HepG2 (cell line): Measurements from ENCODE around the gene NFATC4.

Experiments used
- HCFC1 ChIP-seq: fragments of 150-350 bp; IDR thresholded peaks from 2 replicates; pipeline ENCODE4 v1.6.1; 2014; ENCODE audit warnings: low read depth, low read length
- HDAC6 ChIP-seq: fragments of 200-600 bp; sonication (generic); IDR thresholded peaks from 2 replicates; pipeline ENCODE4 v1.7.0; 2017; ENCODE audit warnings: mild to moderate bottlenecking, antibody characterized with exemption, low read length, low read depth
- RFX5 ChIP-seq: IDR thresholded peaks from 2 replicates; pipeline ENCODE4 v1.6.1; 2011; ENCODE audit warnings: low read depth, low read length, improper control_type of control experiment
- SMARCE1 ChIP-seq: fragments of 450-650 bp; IDR thresholded peaks from 2 replicates; pipeline ENCODE4 v1.6.1; 2017; ENCODE audit warnings: borderline replicate concordance
- SP1 ChIP-seq, 2 experiments: fragments of 450-650 bp in 1 of 2; sonication (generic) in 1 of 2; formaldehyde crosslinking in 1 of 2; IDR thresholded peaks; 2 replicates each; pipeline versions ENCODE4 v1.4.0 to v1.6.1; 2016 to 2020; ENCODE audit warnings: missing genetic modification reagents in 1 of 2
- TFDP2 ChIP-seq: sonication (generic); formaldehyde crosslinking; IDR thresholded peaks from 2 replicates; pipeline ENCODE4 v1.4.0; 2020; ENCODE audit warnings: missing genetic modification reagents
- U2AF2 ChIP-seq: fragments of 200-400 bp; formaldehyde crosslinking; IDR thresholded peaks from 2 replicates; pipeline ENCODE4 v1.6.1; 2017; ENCODE audit warnings: low read depth, mild to moderate bottlenecking, low read length
- ZNF558 ChIP-seq: sonication (generic); formaldehyde crosslinking; IDR thresholded peaks from 2 replicates; pipeline ENCODE4 v1.9.0; 2022; ENCODE audit warnings: mild to moderate bottlenecking, missing genetic modification reagents, borderline replicate concordance
- TF ChIP-seq, protein P1 (sequence below): sonication (generic); formaldehyde crosslinking; IDR thresholded peaks from 2 replicates; pipeline ENCODE4 v1.4.0; 2020; ENCODE audit warnings: mild to moderate bottlenecking, missing genetic modification reagents

- no peak for TF ChIP-seq HDAC6
- TF ChIP-seq ZNF558 (CRISPR knock-in tag), result no peak
- no peak for TF ChIP-seq RFX5
- TF ChIP-seq, protein P1, sequence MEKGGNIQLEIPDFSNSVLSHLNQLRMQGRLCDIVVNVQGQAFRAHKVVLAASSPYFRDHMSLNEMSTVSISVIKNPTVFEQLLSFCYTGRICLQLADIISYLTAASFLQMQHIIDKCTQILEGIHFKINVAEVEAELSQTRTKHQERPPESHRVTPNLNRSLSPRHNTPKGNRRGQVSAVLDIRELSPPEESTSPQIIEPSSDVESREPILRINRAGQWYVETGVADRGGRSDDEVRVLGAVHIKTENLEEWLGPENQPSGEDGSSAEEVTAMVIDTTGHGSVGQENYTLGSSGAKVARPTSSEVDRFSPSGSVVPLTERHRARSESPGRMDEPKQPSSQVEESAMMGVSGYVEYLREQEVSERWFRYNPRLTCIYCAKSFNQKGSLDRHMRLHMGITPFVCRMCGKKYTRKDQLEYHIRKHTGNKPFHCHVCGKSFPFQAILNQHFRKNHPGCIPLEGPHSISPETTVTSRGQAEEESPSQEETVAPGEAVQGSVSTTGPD (CRISPR knock-in tag), result no peak
- no peak for TF ChIP-seq U2AF2
- no peak for TF ChIP-seq HCFC1
- TF ChIP-seq TFDP2 (CRISPR knock-in tag), result no peak
- no peak for TF ChIP-seq SP1 (IDR thresholded peaks at IDR 0.05)
- TF ChIP-seq SP1 (CRISPR knock-in tag; IDR thresholded peaks at IDR 0.05), result no peak
- no peak for TF ChIP-seq SMARCE1
These were observed 9.1 kb downstream of the NFATC4 start for GRCh38 chr14:24377126-24377525.
